ENCODE results near the gene ZNF483. TPM values are rescaled to one million over a fixed set of nuclear protein-coding genes. Genes with fewer than 3 reads are reported as not detected.

The ZNF483 gene
- total and polyA plus RNA-seq, 9 of the 15 experiments (the other 6 are each of a cell fraction or from before 2014, with no cell fraction given) = 0.04 to 1.0 (median 0.38) TPM

GRCh38 chr9:111529787-111530186 lies 4.8 kb downstream of the ZNF483 start (continued):
- no peak for TF ChIP-seq ZMIZ1 (IDR thresholded peaks at IDR 0.05; ENCODE audit: low read depth in 2 of 2, low read length in 2 of 2)

- peaks cover 12 to 14% of the 10 kb centered on the region in 2 experiments; a peak in 4 of 5 replicates for H3K27me3 ChIP-seq (ENCODE audit: control insufficient read depth in 2 of 2, insufficient read depth in 2 of 2, low read length in 2 of 2)
- POLR2A ChIA-PET = no interaction called here
- H3K4me3 ChIP-seq = no peak overlapping the region
- H3K4me2 ChIP-seq (ENCODE audit: insufficient read depth, low read length) = no peak overlapping the region
- H3K27ac ChIP-seq (ENCODE audit: extremely low read depth, low read depth, low read length) = no peak overlapping the region
- in situ Hi-C loops (cut with MboI) (no loop called here), intact Hi-C loops (cut with micrococcal nuclease) (no loop called here)
- DNase-seq (ENCODE audit: extremely low read depth in 1 of 4, low spot score in 3 of 4) (no peak), FAIRE-seq (no peak), ATAC-seq (no peak)
- no TSS peak for BruUV-seq (replicated peaks)
- CTCF ChIA-PET (ENCODE audit: low intra/inter-chr PET ratio) = no interaction called here
- WGBS (ENCODE audit: insufficient coverage, low coverage, missing lambda C conversion rate) = 7% methylated on average over 4 of the region's 4 CpGs
- H3K9ac ChIP-seq (ENCODE audit: insufficient read depth in 1 of 2, low read depth in 2 of 2, low read length in 2 of 2) = no peak overlapping the region
- H3K36me3 ChIP-seq (ENCODE audit: control insufficient read depth, insufficient read depth, low read length) = no peaks in the 10 kb centered on the region
- no peaks in the 10 kb centered on the region for H3K9me1 ChIP-seq (ENCODE audit: control insufficient read depth, insufficient read depth, low read length)
- H3K9me3 ChIP-seq (replicated peaks; ENCODE audit: control insufficient read depth, insufficient read depth, low read depth, low read length) = no peaks in the 10 kb centered on the region
- no peaks in the 10 kb centered on the region for H3K79me2 ChIP-seq (ENCODE audit: control insufficient read depth, insufficient read depth, low read length)
- H4K20me1 ChIP-seq (replicated peaks; ENCODE audit: control insufficient read depth, insufficient read depth, low read length) = no peaks in the 10 kb centered on the region
- TF ChIP-seq CTCFL (IDR thresholded peaks at IDR 0.05; ENCODE audit: borderline replicate concordance, insufficient read depth, low read depth, low read length, poor library complexity, severe bottlenecking) (no peak), ZBTB26 (CRISPR knock-in tag; IDR thresholded peaks at IDR 0.05) (no peak), KDM1A (IDR thresholded peaks at IDR 0.05) (no peak), KDM5B (IDR thresholded peaks at IDR 0.05; ENCODE audit: insufficient replicate concordance, low read depth, low read length) (no peak), THRAP3 (IDR thresholded peaks at IDR 0.05; ENCODE audit: borderline replicate concordance) (no peak), RBM25 (IDR thresholded peaks at IDR 0.05; ENCODE audit: low read depth, low read length, severe bottlenecking) (no peak), MAFK (IDR thresholded peaks at IDR 0.05; ENCODE audit: low read length) (no peak)
- H2AFZ ChIP-seq (ENCODE audit: low read depth, low read length) = no peak overlapping the region
- no peaks in the 10 kb centered on the region for H3K4me1 ChIP-seq (replicated peaks in 1 of 2; ENCODE audit: control insufficient read depth in 2 of 2, insufficient read depth in 2 of 2, low read length in 2 of 2)
These were observed 6.7 kb downstream of the ZNF483 start for GRCh38 chr9:111531716-111532115.

All from K562 (cell line).